HPDE6-E6E7 (cell line): ENCODE data around the gene HID1.
A peak's percentile ranks its signal among the peaks of the same experiment; 100 is the strongest.

Experiments used
- DNase-seq: peaks from one replicate; pipeline ENCODE4 v3.0.0; 2011; ENCODE audit warnings: missing footprints; ENCODE audit errors: extremely low spot score

Gene HID1

GRCh38 chr17:74950207-74950606 lies 22.4 kb downstream of the HID1 start:
- DNase-seq, result peak; percentile 64

DNA sequence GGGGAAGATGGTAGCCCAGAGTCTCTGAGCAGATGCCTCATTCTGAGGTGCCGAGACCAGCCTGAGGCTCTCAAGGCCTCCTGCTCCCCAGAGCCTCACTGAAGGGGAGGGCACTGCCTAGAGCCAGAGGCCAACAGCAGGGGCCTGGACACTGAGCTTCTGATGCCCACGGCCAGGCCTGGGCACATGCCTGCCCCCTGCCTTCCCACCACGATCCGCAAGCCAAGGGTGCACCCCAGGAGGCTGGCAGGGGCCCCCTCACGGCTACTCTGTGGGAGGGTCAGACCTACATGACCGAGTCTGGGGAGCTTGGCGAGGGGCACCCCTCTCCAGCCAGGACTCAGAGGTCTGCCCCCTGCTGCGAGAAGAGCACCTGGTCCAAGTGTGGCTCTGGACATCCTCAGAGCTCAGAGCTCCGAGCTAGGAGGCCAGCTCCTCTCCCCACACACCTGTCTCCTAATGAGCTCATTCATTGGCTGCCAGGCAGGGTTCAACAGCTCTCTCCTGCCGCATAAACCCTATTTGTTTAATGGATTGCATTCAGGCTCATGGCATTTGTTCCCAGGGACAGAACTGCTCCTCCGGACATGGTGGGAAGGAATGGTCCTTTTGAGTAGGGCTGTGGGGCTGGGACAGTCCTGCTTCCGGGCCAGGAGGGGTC lies 23.0 kb downstream of the HID1 start:
- DNase-seq, result no peak

GRCh38 chr17:74947041-74947754 lies 25.4 kb downstream of the HID1 start:
- no peak for DNase-seq

DNA sequence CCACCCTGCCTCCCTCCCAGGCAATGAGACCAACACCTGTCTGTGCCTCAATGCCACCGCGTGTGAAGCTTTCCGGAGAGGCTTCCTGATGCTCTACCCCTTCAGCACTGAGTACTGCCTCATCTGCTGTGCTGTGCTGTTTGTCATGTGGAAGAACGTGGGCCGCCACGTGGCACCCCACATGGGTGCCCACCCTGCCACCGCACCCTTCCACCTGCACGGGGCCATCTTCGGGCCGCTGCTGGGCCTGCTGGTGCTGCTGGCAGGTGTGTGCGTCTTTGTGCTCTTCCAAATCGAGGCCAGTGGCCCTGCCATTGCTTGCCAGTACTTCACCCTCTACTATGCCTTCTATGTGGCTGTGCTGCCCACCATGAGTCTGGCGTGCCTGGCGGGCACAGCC lies 25.9 kb downstream of the HID1 start:
- DNase-seq, result no peak

DNA sequence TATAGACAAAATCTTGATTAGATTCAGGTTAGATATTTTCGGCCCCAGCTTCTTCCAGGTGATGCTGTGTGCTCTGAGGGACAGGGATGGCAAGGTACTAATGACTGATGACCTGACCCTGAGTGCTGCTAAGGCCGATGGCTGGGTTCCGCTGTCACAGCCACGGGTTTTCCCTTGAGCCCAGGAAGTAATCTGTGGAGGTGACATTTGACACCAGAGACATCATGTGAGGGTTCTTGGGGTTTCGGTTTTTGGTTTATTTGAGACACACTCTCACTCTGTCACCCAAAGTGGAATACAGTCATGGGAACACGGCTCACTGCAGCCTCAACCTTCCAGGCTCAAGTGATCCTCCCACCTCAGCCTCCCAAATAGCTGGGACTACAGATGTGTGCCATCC lies 27.0 kb downstream of the HID1 start:
- DNase-seq, result no peak

DNA sequence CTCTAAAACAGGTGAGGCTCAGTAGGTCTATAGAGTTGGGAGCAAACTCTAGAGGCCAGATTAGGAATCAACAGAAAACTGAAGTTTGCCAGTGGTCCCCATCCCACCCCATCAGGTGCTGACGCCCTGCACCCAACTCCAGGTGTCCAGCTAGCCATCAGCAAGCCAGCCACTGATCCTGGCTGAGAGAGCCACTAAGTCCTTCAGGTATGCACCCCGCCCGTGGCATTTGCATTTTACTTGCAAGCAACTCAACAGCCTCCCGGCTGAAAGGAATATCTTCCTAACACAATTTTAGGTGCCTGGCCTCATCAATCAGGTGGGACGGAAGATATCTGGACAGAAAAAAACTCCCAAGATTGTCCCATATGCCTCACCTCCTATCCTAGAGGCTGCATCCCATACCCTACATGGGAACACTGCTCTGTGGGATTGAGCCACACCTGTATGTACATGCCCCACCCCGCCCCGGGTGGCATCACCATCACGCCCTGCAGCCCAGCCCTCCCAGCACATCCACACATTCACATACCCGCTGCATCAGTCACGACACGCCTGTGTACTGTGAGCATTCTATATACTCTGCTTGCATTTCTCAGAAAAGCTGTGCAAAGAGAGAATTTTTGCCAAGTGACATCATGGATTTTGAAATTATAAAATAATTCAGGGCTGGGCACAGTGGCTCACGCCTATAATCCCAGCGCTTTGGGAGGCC lies 28.6 kb downstream of the HID1 start:
- peak; percentile 97 for DNase-seq

- DNase-seq, result no peak
Measured at GRCh38 chr17:74941128-74941725, 31.3 kb downstream of the HID1 start.

DNA sequence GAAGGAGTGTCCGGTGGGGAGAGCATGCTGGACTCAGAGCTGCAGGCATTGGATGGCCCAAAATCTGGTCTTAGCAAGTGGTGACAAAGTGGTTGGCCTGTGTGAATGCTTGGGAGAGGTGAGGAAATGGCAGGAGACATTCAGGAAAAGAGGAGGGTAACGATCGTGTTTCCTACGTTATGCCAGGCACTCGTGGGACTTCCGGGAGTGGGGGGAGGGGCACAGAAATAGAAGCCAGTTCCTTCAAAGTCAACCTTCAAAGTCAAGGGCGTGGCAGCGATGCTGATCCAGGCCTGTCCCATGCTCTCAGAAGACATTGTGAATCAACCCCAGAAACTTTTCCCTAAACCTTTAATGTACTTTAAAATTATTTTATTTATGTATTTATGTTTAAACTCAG lies 33.0 kb downstream of the HID1 start:
- DNase-seq, result no peak

DNA sequence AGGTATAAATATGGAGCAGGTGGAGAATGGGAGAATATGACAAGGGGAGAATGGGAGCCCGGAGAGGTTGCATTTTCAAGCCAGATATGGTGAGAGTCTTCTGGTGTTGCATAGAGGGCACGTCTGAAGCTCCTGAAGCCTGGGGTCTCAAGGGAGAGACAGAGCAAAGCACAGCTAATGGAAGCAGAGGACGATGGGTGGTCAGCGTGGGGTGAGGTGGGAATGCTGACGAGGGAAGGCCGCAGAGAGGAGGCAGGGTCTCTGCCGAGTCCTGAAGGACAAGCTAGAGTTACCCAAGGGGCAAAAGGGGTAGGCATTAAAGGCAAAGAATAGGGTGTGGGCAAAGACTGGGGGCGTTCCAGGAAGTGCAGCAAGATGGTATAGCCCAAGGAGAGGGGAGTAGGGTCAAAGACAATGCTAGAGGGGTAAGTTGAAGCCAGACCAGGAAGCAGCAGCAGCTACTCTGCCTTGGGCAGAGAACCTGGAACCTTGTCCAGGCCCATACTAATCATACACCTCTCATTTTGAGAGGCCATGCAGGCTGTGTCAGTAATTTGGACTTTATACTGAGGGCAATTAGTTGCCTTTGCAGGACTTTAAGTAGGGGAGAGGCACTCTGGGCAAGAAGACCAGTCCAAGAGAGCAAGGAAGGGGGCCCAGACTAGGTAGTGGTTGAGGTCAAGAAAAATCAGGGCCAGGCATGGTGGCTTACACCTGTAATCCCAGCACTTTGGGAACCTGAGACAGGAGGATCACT lies 34.2 kb downstream of the HID1 start:
- no peak for DNase-seq

DNA sequence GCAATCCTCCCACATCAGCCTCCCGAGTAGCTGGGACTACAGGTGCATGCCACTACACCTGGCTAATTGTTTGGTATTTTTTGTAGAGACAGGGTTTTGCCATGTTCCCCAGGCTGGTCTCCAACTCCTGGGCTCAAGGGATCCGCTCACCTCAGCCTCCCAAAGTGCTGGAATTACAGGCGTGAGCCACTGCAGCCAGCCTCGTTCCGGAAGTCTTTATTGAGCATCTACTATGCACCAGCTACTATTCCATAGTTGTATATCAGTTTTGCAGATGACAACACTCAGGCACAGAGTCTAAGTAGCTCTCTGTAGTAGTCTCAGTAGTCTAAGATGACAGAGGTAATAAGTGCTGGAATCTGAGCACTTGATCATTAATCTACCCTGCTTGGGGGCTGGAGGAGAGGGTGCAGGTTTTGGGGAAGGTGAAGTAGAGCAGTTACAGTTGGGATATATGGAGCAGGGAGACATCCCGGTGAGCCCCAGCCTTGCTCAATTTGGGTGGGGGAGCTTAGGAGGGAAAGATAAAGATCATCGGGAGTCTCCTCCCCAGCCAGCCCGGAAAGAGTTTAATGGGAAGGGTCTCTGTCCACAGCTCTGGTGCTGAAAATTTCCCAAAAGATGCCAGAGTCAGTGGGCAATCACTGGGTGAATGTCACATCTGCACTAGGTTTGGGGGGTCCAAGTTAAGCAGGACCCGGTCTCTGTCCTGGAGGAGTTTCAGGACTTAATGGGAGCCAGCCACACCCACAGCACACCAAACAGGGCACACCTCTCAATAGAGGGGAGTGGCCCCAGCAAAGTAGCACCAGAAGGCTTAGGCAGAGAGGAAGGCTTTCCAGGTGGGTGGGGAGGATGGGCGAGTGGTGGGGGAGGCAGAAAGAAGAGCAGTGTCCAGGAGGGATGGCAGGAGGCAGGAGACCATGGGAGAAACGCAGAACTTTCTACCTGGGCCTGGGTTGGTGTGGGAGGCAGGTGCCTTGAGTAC lies 35.2 kb downstream of the HID1 start:
- no peak for DNase-seq

DNA sequence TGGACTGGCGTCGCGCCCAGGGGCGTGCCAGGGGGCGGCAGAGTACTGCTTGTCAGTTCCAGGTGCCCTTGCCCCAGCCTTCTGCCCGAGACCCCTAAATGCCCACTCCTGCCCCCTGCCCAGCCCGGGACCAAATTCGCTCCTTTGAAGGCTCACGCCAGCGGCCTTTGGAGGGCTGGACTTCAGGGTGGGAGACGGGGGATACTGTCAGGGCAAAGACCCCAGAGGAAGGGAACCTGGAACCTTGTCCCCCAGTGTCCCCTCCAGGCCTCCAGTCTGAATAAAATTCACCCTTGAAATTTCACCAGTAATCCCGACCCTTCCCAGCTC lies 36.1 kb downstream of the HID1 start:
- DNase-seq, result no peak

DNA sequence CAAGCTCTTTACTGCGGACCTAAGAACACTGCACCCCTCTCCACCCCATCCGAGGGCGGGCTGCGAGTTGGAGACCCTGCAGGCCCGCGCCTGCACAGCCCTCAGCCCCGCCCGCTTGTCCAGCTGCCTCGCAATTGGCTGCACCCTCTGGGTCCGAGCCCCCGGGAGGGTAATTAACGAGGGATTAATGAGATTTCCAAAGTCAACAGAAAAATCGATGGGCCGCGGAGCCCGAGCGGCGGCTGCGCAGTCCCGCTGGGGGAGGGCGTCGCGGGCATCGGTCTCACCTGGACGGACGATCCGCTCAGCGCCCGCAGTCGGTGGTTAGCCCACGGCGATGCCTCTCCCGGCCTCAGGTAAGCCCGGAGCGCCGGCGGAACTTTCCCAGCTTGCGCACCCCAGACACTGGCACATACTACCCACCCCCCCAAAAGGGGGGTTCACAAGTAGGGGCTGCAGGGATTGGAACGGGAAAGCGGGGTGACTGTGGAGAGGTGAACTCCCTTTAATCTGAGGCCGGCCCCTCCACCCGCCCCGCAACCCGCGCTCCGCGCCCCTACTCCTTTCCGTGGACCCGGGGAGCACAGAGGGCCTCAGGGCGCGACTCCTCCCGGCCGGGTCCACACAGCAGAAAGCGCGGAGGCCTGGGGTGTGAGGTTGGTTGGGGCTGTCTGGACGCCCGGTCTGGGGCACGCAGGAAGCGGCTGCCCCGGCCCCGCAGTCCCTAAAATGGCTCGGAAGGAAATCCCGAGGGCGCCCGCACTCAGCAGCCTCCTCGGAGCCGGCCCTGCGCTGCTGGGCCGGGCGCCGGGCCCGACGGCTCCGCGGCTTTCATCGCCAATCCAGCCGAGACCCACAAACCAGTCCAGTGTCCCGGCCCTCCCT lies 36.7 kb downstream of the HID1 start, which contains the start of gene OTOP3:
TSS of gene OTOP3 (plus strand) at position 314 of the 885 bp plus-strand sequence. CDS start at position 338, 24 bp downstream.
- DNase-seq, result no peak

DNA sequence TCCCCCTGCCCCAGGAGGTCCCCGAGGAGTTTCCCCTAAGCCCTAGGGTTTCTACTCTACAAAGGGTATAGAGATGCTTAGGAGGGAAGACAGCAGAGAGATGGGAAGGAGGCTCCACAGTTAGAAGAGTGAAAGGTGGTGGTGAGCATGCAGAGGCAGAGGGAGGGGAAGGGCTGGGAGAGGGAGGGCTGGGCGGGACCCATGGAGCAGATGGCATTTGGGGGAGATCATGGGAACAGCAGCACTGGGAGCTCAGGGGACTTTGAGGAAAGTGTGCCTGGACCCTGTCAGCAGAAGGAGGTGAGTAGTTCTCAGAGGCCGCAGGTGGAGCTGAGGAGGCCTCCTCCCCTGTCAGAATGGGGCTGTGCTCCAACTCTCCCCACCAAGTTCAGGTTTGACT lies 37.5 kb downstream of the HID1 start:
- no peak for DNase-seq

GRCh38 chr17:74930535-74931036 lies 42.0 kb downstream of the HID1 start:
- DNase-seq, result no peak

DNA sequence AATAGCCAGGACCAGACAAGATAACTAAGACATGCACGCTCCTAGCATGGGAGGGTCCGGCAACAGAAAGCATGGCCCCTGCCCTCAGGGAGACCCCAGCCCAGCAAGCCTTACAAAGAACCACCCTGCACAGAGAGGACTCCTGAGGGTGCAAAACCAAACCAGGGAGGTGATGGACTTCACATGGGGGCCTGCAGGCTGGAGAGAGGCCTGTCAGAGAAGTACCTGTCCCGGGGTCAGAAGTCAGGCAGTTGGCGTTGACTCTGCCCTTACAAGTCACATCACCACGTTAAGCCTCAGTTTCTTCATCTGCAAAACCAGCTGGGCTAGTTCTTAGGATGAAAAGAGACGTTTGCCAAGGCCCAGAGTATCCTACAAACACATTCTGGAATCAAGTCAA lies 43.8 kb downstream of the HID1 start:
- DNase-seq, result no peak

DNA sequence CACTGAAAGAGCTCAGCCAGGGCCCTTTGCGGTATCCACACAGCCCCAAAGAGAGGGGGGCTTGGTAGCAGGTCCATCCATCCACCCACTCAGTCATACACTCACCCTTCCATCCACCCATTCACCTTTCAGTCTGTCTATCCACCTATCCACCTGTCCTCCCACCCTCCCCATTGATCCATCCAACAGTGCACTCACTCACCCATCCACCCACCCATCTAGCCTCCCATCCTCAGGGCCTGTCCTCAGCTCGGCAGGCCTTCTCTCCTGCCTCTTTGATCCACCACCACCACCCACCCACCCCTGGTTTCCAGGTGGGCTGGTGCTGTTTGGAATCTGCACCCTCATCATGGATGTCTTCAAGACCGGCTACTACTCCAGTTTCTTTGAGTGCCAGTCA lies 47.3 kb downstream of the HID1 start:
- DNase-seq, result no peak

GRCh38 chr17:74924250-74924948 lies 48.2 kb downstream of the HID1 start, which contains the start of gene OTOP2:
OTOP2 (plus strand) TSS chr17:74924273; CDS start chr17:74924633, 360 bp downstream.
- DNase-seq, result no peak

- peak; percentile 70 for DNase-seq
Measured at GRCh38 chr17:74923538-74924249, 48.9 kb downstream of the HID1 start.
